ENCODE results near the gene SLC25A21.
"Not testable (repeated sequence)": the region's sequence is repeated elsewhere in the genome, so short reads cannot be mapped to it uniquely, and the experiment has no call there.

Gene SLC25A21

DNA sequence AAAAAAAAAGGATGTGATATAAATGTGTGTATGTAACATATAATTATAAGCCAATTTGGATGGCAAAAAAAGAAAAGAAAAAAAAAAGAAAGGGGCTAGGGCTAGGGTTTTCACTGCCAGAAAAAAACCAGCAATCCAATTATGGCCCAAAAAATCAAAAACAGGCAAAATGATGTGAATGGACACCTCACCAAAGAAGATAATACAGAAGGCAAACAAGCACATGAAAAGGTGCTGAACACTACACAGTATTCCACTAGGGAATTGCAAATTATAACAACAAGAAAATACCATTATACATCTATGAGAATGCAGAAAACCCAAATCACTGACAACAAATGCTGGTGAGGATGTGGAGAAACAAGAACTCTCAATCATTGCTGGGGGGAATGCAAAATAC, 13.3 kb upstream of the SLC25A21 start:
- ATAC-seq = no peak

DNA sequence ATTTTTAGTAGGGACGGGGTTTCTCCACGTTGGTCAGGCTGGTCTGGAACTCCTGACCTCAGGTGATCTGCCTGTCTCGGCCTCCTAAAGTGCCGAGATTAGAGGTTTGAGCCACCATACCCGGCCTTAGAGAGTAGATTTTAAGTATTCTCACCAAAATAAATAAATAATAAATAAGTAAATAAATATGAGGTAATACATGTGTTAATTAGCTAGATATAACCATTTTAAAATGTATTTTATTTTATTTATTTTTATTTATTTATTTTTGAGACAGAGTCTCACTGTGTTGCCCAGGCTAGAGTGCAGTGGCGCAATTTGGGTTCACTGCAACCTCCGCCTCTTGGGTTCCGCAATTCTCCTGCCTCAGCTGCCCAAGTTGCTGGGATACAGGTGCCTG, 12.1 kb upstream of the SLC25A21 start:
- ATAC-seq = not testable (repeated sequence)

- no peak for ATAC-seq
Observed at GRCh38 chr14:37181441-37181840, 9.0 kb upstream of the SLC25A21 start.

DNA sequence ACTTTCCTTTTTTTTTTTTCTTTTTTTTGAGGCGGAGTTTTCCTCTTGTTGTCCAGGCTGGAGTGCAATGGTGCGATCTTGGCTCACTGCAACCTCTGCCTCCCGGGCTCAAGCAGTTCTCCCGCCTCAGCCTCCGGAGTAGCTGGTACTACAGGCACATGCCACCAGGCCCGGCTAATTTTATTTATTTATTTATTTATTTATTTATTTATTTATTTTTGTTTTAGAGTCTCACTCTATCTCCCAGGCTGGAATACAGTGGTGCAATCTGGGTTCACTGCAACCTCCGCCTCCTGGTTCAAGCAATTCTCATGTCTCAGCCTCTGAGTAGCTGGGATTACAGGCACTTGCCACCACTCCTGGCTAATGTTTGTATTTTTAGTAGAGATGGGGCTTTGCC, 8.5 kb upstream of the SLC25A21 start:
- not testable (repeated sequence) for ATAC-seq

DNA sequence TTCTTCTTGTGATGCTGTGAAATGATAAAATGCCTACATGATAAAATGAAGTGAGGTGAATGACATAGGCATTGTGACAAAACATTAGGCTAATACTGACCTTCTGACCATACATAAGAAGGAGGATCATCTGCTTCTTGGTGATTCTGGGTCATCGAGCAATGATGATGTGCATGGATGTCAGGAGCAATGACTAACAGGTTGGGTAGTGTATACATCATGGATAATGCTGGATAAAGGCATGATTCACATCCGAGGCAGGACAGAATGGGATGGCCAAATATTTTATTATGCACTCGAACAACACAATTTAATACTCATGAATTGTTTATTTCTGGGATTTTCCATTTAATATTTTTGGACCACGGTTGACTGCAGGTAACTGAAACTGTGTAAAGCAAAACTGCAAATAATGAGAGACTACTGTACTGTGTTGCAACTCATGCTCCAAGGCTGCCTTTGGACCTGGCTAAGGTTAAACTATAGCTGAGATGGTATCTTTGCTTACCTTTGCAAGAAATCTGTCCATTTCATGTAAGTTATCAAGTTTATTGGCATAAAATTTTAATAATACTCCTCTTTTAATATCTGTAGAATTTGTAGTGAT, 7.6 kb upstream of the SLC25A21 start:
- ATAC-seq = no peak

DNA sequence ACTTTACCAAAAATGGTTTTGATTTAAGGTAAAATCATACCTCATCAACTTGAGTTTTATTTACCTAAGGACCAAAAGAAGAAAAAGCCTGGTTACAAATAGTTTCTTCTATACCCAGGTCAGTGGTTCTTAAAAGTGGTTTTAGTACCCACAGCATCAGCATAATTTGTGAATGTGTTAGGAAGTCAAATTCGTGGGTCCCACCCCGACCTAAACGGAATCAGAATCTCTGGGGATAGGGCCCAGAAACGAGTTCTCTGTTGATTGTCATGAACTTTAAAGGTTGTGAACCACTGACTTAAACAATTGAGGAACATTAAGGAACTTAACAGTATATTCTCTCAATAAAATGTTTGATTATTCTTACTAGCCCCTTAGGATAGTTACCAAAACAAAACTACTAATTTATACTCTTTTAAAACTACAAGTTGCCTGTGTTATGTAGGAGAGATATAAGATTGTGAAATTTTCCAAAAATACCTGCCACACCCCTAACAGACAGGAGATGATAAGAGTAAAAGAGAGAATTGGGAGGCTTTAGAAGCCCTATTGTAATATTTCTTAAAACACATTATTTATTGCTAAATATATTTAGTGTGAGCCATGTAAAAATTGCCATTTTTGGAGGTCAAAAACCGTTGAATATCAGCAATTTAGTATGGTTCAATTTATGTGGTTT, 669 bp upstream of the SLC25A21 start:
- no peak for ATAC-seq

DNA sequence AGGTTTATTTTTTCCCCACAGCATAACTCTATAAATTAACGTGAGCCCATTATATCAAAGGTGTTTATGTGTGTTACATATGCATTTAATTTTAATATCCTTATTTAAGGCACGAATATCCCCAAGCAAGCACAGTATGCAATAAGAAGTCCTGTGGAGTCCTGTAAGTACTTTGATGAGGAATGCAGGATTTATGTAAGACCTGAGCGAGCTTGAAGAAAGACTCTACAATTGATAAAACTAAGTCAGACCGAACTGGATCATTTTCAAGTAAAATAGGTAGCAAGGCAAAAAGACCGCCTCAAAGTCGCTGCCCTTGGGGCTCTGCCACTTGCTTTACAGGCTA, 755 bp downstream of the SLC25A21 start:
- no peak for ATAC-seq

DNA sequence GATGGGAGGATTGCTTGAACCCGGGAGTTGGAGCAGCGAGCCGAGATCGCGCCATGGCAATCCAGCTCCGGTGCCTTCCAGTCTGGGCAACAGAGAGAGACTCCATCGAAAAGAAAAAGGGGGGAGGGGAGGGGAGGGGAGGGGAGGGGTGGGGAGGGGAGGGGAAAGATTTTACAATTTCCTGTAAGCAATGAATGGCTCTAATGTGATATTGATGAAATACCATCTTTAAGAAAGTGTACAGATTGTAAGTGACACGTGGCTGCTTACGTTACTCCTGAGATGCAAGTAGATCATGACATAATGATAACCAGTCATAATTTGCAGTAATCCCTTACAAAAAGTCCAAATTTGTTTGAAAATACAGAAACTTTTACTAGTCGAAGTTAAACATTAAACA, 1.4 kb downstream of the SLC25A21 start:
- no peak for ATAC-seq

DNA sequence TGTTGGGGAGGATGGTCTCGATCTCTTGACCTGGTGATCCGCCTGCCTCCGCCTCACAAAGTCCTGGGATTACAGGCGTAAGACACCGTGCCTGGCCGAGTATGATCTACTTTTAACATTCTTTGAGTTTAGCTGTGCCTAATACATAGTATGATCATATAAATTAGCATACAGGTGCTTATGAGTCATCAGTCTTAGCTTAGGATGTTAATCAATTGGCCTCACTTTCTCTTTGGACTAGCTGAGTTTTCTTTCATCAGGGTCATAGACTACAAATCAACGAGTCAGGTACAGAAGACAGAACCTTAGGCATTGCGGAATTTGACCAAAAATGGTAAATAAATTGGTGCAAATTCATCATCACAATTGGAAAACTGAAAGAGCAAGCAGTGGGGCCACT, 2.2 kb downstream of the SLC25A21 start:
- no peak for ATAC-seq

- ATAC-seq = no peak
Observed at GRCh38 chr14:37168721-37169120, 3.7 kb downstream of the SLC25A21 start.

DNA sequence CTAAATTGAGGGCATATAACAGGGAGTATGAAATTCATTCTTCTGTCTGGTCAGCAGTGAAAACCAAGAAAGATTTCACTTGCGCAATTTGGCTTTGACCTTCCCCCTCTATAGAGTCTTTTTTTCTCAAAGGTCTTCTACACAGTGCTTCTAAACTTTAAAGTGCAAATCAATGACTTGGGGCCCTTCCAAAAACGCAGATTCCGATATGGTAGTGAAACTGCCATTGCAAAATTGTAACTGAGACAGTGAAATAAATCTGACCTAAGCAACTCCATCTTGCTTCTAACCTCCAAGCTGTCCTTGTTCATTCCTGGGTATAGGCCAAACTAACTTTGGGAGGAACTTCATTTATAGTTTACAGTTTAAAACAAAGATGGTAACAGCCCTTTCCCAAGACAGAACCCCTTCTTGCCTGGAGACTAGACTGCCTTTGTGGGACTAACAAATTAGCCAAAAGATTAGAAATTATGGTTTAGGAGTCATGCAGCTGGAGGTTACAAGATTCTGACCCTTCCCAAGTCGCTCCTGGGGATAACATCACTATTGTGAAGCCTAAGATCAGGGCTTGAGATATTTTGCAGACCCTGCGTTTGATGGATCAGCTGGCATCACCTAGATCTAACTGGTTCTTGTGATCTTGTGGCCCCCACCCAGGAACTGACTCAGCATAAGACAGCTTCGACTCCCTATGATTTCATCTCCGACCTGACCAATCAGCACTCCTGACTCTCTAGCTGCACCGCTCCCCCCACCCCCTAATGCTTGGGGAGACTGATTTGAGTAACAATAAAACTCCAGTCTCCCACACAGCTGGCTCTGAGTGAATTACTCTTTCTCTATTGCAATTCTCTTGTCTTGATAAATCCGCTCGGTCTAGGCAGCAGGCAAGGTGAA, 5.0 kb downstream of the SLC25A21 start:
- ATAC-seq = no peak

DNA sequence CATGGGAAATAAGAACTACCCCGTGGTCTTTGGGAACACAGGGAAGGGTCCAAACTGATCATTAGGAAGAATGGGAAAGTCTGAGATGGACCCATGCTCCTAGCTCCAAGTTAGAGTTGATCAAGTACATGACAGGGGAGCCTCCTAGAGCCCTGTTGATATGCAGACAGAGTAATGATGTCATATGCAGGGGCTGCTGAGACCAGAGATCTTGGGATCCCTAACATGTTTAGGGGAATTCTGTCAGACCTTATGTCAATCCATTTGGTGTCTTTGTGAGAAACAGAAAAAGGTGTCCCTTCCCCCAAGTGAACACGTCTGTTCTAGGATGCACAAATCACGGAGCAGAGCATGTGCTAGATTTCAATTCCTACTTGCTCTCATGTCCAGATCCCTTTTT, 6.6 kb downstream of the SLC25A21 start:
- ATAC-seq = no peak

GRCh38 chr14:37162307-37162706, 10.1 kb downstream of the SLC25A21 start:
- ATAC-seq = not testable (repeated sequence)

- ATAC-seq = no peak
Observed at GRCh38 chr14:37157987-37158386, 14.4 kb downstream of the SLC25A21 start.

DNA sequence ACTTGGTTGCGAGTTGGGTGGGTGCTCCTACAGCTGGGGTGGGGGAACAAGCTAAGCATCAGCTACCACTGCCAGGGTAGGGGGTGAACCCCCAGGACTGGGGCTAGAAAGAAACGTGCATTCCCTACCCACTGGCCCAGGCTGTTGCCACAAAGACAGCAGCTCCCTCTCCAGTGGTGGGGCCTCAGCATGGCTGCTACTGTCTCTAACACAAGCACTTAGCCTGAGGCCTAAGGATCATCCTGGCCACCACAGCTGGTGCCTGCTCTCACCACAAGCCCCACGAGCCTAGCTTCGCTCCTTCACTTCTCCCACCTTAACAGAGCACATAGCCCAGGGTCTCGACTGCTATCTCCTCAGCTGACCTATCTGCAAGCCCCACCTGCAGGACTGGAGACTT, 18.9 kb downstream of the SLC25A21 start:
- no peak for ATAC-seq

DNA sequence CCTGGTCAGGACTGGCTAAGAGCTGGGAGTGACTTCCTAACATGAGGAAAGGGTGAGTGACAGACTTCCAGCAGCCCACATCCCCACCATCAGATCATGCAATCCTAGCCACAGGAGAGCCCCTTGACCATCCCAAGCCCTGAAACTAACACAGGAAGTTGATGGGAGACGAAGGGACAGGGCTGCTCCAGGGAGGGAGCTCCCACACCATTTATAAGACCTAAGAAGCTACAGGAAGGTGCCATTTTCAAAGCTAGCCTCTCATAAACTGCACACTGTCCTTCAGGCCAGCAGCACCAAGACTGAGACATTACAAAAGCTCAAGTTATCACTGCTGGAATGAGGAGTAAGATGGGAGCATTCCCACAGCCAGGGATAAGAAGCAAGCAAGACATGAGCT, 19.4 kb downstream of the SLC25A21 start:
- ATAC-seq = no peak

DNA sequence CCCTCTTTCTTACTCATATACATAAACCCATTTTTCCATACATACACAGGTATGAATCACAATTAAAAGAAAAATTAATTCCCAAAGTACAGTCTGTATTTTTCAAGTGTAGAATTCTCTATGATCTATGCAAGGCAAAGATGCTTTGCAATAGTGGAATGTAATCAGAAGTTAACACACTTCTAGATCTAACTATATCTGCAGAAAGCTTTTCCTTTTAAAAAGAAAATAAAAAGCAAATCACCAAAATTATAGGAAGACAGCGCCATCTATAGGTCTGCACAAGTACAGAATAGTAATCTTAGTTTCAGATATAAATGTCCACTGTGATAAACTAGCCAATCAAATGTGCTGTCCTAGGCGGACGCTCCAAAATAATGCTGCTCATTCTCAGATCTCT, 22.0 kb downstream of the SLC25A21 start:
- no peak for ATAC-seq

- ATAC-seq = no peak
Observed at GRCh38 chr14:37147310-37147880, 25.0 kb downstream of the SLC25A21 start.

DNA sequence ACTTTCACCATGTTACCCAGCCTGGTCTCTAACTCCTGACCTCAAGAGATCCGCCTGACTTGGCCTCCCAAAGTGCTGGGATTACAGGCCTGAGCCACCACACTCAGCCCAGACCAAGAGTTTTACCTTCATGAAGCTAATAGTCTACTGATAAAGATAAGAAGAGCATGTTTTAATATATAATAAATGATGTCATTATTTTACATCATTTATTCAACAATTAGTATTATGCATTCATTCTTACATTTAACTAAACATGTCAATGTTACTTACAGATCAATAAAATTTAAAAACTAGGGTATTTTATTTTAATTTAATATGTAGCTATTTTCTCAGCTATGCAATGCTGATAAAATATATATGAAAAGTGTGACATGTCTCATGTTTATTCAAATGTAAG, 26.0 kb downstream of the SLC25A21 start:
- ATAC-seq = not testable (repeated sequence)

DNA sequence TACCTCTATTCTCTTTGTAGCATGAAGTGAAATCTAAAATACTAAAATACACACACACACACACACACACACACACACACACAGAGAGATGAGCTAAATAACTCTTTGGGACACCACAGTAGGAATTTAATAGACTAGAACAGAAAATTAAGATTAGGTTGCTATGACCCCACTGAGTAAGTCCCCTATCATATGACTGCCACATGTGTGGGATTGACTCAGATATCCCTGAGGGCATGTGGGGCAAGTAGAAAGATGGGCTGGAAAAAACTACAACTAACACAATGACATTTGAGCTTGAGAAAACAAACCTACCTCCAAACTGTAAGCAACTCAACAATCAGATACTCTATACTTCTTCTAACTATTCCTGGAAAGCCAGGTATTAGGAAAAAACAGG, 27.0 kb downstream of the SLC25A21 start:
- ATAC-seq = no peak

DNA sequence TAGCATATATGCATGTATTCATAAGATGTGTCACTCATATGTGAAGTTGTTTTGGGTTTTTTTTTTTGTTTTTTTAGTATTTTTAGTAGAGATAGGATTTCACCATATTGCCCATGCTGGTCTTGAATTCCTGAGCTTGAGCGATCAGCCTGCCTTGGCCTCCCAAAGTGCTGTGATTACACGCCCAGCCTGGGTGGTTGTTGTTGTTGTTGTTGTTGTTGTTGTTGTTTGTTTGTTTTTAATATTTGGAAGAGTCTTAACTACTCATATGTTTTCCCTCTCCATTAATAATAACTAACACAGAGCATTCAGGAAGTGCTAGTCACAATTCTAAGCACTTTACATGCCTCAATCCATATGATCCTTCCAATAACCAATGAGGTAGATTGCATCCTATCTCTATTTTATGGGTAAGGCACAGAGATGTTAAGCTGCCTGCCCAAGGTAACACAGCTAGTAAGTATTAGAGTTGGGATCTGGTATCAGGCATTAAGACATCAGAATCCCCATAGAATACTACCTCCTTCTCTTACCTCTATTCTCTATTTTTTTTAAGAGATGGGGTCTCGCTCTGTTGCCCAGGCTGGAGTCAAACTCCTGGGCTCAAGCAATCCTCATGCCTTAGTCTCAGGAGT, 27.6 kb downstream of the SLC25A21 start:
- no peak for ATAC-seq

- no peak for ATAC-seq
Observed at GRCh38 chr14:37143475-37143874, 28.9 kb downstream of the SLC25A21 start.

DNA sequence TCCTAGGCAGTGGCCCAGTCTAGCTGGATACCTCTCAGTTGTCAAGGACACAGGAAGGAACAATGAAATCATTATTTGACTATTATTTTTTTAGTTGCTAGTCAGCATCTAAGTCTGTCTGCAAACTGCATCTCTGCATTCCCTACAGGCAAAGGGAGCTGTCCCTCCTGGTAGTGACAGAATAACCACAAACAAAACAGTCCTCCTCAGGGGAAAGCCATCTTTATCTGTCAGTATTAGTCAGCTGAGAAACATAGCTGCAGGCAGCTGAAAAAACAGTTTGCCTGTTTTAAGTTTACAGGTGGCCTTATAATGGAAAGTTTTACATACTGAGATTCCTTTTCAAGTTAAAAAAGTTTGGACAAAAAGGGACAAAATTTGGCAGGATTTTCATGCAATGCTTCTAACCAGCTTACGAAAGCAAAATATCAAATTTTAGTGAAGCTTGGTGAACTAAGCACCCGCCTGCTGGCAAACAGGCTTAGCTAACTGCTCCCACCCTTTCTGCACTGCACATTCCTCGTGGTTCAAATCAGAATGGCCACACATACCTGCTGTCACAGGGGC, 29.5 kb downstream of the SLC25A21 start:
- ATAC-seq = no peak
